ENCODE data around the gene RUNX1.

Gene RUNX1

DNA sequence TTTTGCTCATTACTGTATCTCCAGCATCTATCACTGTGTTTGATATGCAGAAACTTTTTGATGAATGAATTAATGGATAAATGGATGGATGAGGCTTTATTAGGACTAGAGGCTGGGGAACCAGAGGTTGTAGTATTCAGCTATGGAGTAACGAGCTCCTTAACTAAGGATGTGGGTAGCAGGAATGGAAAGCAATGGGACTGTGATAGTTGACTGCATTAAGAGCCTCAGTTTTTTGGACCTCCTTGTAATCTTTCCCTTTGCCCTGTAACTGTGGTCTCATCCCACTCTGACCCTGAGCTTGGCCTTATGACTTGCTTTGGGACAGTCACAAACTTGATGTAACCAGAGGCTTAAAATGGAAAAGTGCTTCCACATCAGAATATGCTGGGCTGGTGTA, 9.0 kb upstream of the RUNX1 start:
- no peak for DNase-seq
- Histone ChIP-seq H3K4me1 (no peaks in the 10 kb centered on the region), H3K36me3 (no peaks in the 10 kb centered on the region), H3K27me3 (no peaks in the 10 kb centered on the region), H3K4me3 (ENCODE audit: low read depth, low read length) (no peak overlapping the region), H3K9me3 (no peaks in the 10 kb centered on the region)
- TF ChIP-seq, protein P1, sequence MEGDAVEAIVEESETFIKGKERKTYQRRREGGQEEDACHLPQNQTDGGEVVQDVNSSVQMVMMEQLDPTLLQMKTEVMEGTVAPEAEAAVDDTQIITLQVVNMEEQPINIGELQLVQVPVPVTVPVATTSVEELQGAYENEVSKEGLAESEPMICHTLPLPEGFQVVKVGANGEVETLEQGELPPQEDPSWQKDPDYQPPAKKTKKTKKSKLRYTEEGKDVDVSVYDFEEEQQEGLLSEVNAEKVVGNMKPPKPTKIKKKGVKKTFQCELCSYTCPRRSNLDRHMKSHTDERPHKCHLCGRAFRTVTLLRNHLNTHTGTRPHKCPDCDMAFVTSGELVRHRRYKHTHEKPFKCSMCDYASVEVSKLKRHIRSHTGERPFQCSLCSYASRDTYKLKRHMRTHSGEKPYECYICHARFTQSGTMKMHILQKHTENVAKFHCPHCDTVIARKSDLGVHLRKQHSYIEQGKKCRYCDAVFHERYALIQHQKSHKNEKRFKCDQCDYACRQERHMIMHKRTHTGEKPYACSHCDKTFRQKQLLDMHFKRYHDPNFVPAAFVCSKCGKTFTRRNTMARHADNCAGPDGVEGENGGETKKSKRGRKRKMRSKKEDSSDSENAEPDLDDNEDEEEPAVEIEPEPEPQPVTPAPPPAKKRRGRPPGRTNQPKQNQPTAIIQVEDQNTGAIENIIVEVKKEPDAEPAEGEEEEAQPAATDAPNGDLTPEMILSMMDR (IDR thresholded peaks at IDR 0.05; ENCODE audit: low read depth, low read length), result no peak

DNA sequence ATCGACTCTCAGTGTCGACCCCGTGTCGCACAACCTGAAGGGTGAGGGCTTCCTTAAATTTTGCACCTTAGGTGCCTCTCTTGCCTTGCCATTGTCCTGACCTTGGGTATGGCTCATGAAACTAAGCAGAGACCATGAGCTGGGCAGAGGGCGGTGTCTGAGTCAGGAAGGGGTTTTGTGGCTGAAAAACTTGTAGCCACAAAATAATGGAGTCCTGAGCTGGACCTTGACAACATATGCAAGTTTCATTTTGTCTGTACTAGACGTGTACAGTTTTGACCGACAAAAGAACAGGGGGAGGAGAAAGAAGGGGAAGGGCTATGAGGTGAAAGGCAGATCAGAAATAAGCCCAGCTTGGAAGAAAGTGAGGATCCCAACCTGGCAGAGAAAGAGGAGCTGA, 8.3 kb upstream of the RUNX1 start:
- no peak for DNase-seq
- Histone ChIP-seq H3K9me3 (no peaks in the 10 kb centered on the region), H3K4me1 (no peaks in the 10 kb centered on the region), H3K27me3 (no peaks in the 10 kb centered on the region), H3K36me3 (no peaks in the 10 kb centered on the region), H3K4me3 (ENCODE audit: low read depth, low read length) (no peak overlapping the region)
- TF ChIP-seq, protein P1 (IDR thresholded peaks at IDR 0.05; ENCODE audit: low read depth, low read length), result no peak

DNA sequence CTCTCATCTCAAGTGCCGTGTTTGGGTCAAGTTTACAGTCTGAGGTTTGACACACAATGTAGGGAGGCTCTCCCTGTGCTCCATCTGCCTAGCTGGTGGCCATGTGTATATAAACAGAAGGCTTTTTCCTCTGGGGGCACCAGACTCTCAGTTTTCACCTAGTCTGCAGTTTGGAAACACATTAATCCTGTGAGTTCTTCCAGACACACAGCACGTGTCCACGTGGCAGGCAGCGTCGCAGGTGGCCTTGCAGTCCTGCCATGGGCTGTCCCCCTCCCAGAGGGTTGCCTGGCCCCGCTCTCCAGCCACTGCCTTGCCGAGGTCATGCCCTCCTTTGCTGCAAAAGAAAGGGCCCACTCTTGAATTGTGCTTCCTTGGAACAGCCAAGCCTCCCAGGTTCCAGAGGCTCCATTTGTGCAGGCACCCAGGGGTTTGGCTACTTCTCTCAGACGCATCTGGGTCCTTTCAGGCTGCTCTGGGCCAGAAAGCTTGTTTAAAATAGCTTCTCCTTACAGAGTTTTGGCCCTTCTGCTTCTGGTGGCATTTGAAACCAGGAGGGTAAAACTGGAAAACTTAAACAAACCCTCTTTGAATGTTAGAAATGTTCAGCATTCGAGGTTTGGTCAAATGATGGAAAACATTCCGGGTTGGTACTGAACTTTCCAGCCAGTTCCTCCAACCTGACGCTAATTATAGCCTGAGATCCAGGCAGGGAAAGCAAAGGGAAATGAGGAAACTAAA, 4.4 kb upstream of the RUNX1 start:
- H3K4me1 ChIP-seq, result no peaks in the 10 kb centered on the region
- no peaks in the 10 kb centered on the region for H3K9me3 ChIP-seq
- DNase-seq, result no peak
- H3K36me3 ChIP-seq, result no peaks in the 10 kb centered on the region
- H3K4me3 ChIP-seq (ENCODE audit: low read depth, low read length), result no peak overlapping the region
- no peaks in the 10 kb centered on the region for H3K27me3 ChIP-seq
- TF ChIP-seq, protein P1 (IDR thresholded peaks at IDR 0.05; ENCODE audit: low read depth, low read length), result no peak

DNA sequence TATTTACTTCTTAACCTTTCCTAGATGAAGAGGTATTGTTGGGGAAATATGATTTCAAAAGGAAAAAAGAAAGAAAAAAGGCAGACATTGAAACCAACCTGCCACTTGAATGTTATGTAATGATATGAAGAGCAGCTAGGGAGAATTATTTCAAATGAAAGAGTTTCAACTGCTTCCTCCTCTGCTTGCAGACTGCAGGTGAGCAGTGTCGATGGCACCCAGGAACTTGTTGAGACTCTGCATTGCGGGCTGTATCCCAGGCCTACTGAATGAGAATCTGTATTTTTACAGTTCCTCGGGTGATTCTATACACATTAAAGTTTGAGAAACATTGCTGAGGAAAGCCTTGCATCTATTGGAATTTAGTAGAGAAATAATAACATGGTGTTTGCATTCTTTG, 3.7 kb upstream of the RUNX1 start:
- Histone ChIP-seq H3K36me3 (no peaks in the 10 kb centered on the region), H3K27me3 (no peaks in the 10 kb centered on the region), H3K9me3 (no peaks in the 10 kb centered on the region), H3K4me1 (no peaks in the 10 kb centered on the region), H3K4me3 (ENCODE audit: low read depth, low read length) (no peak overlapping the region)
- TF ChIP-seq, protein P1 (IDR thresholded peaks at IDR 0.05; ENCODE audit: low read depth, low read length), result no peak
- DNase-seq, result no peak

DNA sequence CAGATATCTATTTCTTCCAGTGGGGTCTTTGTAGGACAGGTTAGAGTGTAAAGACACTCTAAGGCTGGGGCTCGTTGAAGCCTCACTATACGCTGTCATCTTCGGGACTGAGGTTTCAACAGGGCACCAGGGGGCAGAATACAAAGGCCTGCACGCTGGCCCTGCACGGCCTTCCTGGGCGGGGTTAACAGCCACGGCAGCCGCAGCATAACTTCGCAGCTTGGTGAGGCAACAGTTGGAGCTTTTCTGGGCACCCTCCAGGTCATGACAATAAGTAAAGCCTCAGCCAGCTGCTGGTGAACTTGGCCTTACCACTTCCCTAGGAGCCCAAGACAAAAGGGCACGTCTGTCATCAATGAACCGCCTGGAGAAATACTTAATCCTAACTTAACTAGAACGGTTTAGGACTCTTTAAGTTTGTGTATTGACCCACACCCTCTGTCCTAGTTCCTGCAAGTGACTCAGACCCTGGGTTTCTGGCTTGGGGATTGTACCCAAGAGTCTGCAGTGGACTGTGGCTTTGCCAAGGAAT, 2.3 kb upstream of the RUNX1 start:
- DNase-seq, result peak; percentile 11
- Histone ChIP-seq H3K4me3 (ENCODE audit: low read depth, low read length) (no peak overlapping the region), H3K27me3 (no peaks in the 10 kb centered on the region), H3K36me3 (no peaks in the 10 kb centered on the region), H3K4me1 (no peaks in the 10 kb centered on the region), H3K9me3 (no peaks in the 10 kb centered on the region)
- TF ChIP-seq, protein P1 (IDR thresholded peaks at IDR 0.05; ENCODE audit: low read depth, low read length), result no peak
